Measurements from ENCODE around the gene GMPS. TPM values are rescaled to one million over a fixed set of nuclear protein-coding genes. Genes with fewer than 3 reads are reported as not detected.

The GMPS gene
- total and polyA plus RNA-seq, 9 of the 15 experiments (the other 6 are each of a cell fraction or from before 2014, with no cell fraction given), result 73.7 to 282 (median 156) TPM

DNA sequence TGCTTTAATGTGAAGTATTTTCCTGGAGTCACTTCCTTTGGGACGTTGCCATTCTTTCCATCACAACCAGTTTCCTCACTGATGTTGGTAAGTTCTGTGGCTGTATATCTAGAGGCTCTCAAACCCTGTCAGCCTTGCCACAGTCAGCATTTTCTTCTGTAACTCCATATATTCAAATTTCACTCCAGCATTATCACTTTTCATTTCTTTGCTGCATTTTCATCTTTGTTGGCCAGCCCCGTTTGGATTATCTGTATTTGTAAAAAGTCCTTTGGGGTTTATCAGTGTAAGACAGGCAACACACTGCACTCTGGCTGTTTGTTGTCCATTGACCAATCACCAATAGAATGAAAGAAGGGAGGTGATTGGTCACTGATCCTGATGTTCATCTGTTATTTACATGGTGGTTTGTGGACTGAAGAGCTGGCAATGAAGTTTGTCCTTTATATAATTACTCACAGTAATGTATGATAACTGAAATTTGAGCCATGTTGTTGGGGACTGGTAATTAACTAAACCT, 20.3 kb downstream of the GMPS start (continued):
- TF ChIP-seq, protein P1, sequence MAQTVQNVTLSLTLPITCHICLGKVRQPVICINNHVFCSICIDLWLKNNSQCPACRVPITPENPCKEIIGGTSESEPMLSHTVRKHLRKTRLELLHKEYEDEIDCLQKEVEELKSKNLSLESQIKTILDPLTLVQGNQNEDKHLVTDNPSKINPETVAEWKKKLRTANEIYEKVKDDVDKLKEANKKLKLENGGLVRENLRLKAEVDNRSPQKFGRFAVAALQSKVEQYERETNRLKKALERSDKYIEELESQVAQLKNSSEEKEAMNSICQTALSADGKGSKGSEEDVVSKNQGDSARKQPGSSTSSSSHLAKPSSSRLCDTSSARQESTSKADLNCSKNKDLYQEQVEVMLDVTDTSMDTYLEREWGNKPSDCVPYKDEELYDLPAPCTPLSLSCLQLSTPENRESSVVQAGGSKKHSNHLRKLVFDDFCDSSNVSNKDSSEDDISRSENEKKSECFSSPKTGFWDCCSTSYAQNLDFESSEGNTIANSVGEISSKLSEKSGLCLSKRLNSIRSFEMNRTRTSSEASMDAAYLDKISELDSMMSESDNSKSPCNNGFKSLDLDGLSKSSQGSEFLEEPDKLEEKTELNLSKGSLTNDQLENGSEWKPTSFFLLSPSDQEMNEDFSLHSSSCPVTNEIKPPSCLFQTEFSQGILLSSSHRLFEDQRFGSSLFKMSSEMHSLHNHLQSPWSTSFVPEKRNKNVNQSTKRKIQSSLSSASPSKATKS (CRISPR knock-in tag; IDR thresholded peaks at IDR 0.05), result no peak
- no peak for TF ChIP-seq ZNF507 (tag; conservative IDR thresholded peaks at IDR 0.05)
- TF ChIP-seq FIP1L1 (IDR thresholded peaks at IDR 0.05; ENCODE audit: low read depth, low read length, poor library complexity, severe bottlenecking), result no peak
- no peak for TF ChIP-seq MCM2 (IDR thresholded peaks at IDR 0.05; ENCODE audit: low read depth)
- TF ChIP-seq, protein P2, sequence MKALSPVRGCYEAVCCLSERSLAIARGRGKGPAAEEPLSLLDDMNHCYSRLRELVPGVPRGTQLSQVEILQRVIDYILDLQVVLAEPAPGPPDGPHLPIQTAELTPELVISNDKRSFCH (CRISPR knock-in tag; IDR thresholded peaks at IDR 0.05), result no peak
- TF ChIP-seq, protein P2 (tag; IDR thresholded peaks at IDR 0.05), result 0 out of 2 replicates have a peak, but pooled peaks have one; percentile 30
- TF ChIP-seq STAT5A (IDR thresholded peaks at IDR 0.05; ENCODE audit: borderline replicate concordance, low read length), result peak; percentile 76
- no peak for TF ChIP-seq ZNF239 (CRISPR knock-in tag; IDR thresholded peaks at IDR 0.05)
- TF ChIP-seq KHSRP (IDR thresholded peaks at IDR 0.05), result no peak
- TF ChIP-seq TCF3 (CRISPR knock-in tag; IDR thresholded peaks at IDR 0.05), result peak; percentile 94
- TF ChIP-seq SPI1 (IDR thresholded peaks at IDR 0.05; ENCODE audit: borderline replicate concordance, low read depth, low read length), result no peak
- no peak for TF ChIP-seq ZNF830 (CRISPR knock-in tag; IDR thresholded peaks at IDR 0.05)
- no peak for TF ChIP-seq BCL6 (CRISPR knock-in tag; IDR thresholded peaks at IDR 0.05)
- TF ChIP-seq ZNF445 (CRISPR knock-in tag; IDR thresholded peaks at IDR 0.05; ENCODE audit: low read depth), result no peak
- TF ChIP-seq ETV1 (tag; conservative IDR thresholded peaks at IDR 0.05; ENCODE audit: low read depth), result no peak
- TF ChIP-seq SAP30 (IDR thresholded peaks at IDR 0.05; ENCODE audit: borderline replicate concordance, insufficient read depth, low read depth, low read length, poor library complexity, severe bottlenecking), result no peak
- TF ChIP-seq RBM25 (IDR thresholded peaks at IDR 0.05; ENCODE audit: low read depth, low read length, severe bottlenecking), result peak; percentile 71
- TF ChIP-seq RNF2 (IDR thresholded peaks at IDR 0.05), result peak; percentile 55; the same call in 1 of the 2 replicates
- TF ChIP-seq ZNF41 (CRISPR knock-in tag; conservative IDR thresholded peaks at IDR 0.05), result no peak
- no peak for TF ChIP-seq BACH1 (tag; IDR thresholded peaks at IDR 0.05)
- TF ChIP-seq RUNX1 (IDR thresholded peaks at IDR 0.05; ENCODE audit: low read depth), result no peak
- no peak for TF ChIP-seq NR3C1 (CRISPR knock-in tag; IDR thresholded peaks at IDR 0.05)
- TF ChIP-seq POLR2H (tag; IDR thresholded peaks at IDR 0.05; ENCODE audit: low read depth), result no peak
- no peak for TF ChIP-seq KAT7 (CRISPR knock-in tag; IDR thresholded peaks at IDR 0.05; ENCODE audit: borderline replicate concordance)
- TF ChIP-seq, protein P3, sequence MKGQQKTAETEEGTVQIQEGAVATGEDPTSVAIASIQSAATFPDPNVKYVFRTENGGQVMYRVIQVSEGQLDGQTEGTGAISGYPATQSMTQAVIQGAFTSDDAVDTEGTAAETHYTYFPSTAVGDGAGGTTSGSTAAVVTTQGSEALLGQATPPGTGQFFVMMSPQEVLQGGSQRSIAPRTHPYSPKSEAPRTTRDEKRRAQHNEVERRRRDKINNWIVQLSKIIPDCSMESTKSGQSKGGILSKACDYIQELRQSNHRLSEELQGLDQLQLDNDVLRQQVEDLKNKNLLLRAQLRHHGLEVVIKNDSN (CRISPR knock-in tag; IDR thresholded peaks at IDR 0.05), result no peak
- TF ChIP-seq ZNF3 (CRISPR knock-in tag; IDR thresholded peaks at IDR 0.05), result no peak
- TF ChIP-seq MAFF (IDR thresholded peaks at IDR 0.05; ENCODE audit: low read length), result peak; percentile 94
- no peak for TF ChIP-seq PPARD (CRISPR knock-in tag; IDR thresholded peaks at IDR 0.05)
- TF ChIP-seq ZNF696 (CRISPR knock-in tag; conservative IDR thresholded peaks at IDR 0.05), result no peak
- peak; percentile 90 for TF ChIP-seq SOX6 (IDR thresholded peaks at IDR 0.05)
- no peak for TF ChIP-seq FUS (optimal IDR thresholded peaks at IDR 0.05; ENCODE audit: low read depth, low read length)

All from K562 (cell line).